ENCODE results near the gene ORMDL2.

Gene ORMDL2

GRCh38 chr12:55845361-55845760 lies 27.5 kb downstream of the ORMDL2 start:
- DNase-seq (ENCODE audit: extremely low spot score), result no peak
- CTCF ChIA-PET, result no interaction called here
- POLR2A ChIA-PET, result no interaction called here

DNA sequence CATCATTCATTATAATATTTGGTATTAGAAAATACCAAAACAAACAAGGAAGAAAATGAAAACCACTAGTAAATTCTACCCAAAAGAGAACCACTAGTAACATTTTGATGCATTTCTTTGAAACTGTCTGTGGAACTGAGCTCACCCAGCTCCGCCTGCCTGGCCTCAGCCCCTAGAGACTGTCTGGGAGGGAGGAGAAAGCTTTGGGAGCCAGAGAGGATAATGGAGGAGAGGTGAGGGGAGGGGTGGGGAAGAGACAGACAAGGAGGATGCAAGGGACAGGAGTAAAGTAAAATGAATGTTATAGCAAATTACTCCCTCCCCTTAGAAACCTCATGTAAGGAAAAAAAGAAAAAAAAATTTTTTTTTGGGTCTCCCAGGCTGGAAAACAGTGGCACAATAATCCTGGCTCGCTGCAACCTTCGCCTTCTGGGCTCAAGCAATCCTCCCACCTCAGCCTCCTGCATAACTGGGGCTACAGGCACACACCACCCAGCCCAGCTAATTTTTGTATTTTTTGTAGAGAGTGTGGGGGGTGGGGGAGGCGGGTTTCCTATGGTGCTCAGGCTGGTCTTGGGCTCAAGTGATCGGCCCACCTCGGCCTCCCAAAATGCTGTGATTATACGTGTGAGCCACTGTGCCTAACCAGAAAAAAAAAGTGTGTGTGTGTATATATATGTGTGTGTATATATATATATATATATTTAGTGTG lies 28.1 kb downstream of the ORMDL2 start:
- no peak for DNase-seq (ENCODE audit: extremely low spot score)
- CTCF ChIA-PET, result interaction anchor here (2.3 kb wide), 1 partner anchor 14 kb away, joined by 6 read pairs; no protein-coding TSS in a partner anchor
- POLR2A ChIA-PET, result no interaction called here
- TF ChIP-seq CTCF (IDR thresholded peaks at IDR 0.05; ENCODE audit: control extremely low read depth, extremely low read depth, low read depth, missing control alignments), result no peak

More at GRCh38 chr12:55845361-55845760, 27.5 kb downstream of the ORMDL2 start:
- no peak for TF ChIP-seq CTCF (IDR thresholded peaks at IDR 0.05; ENCODE audit: control extremely low read depth, extremely low read depth, low read depth, missing control alignments)

DNA sequence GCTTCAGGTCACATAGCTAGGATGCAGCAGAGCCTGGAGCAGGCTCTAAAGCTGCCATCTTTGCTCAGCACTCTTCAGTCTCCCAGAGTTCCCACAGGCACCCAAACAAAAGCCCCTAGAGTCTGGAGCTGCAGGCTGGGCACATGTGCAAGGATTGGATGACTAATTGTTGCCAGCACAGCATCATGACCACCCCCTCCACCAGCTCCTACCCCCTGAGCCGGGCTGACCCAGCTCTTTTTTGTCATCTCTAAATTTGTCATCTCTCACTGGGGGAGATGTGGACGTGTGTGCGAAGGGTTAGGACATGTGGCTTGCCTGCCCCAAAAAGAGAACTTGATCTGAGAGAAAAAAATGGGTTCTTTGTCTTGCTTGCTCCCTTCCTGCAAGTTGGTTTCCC lies 29.2 kb downstream of the ORMDL2 start:
- DNase-seq (ENCODE audit: extremely low spot score), result no peak
- no peak for TF ChIP-seq CTCF (IDR thresholded peaks at IDR 0.05; ENCODE audit: control extremely low read depth, extremely low read depth, low read depth, missing control alignments)
- POLR2A ChIA-PET, result no interaction called here
- CTCF ChIA-PET, result interaction anchor here (0.7 to 2.3 kb wide), 6 partner anchors 10 to 109 kb away, joined by 3 to 8 read pairs (median 4); no protein-coding TSS in a partner anchor

- no peak for TF ChIP-seq CTCF (IDR thresholded peaks at IDR 0.05; ENCODE audit: control extremely low read depth, extremely low read depth, low read depth, missing control alignments)
- CTCF ChIA-PET, result interaction anchor here (0.9 to 2.3 kb wide), 5 partner anchors 11 to 109 kb away, joined by 3 to 8 read pairs (median 4); no protein-coding TSS in a partner anchor
- POLR2A ChIA-PET, result interaction anchor here (0.5 kb wide), 1 partner anchor 159 kb away, joined by 6 read pairs; no protein-coding TSS in a partner anchor
- DNase-seq (ENCODE audit: extremely low spot score), result no peak
Observed at GRCh38 chr12:55847603-55848291, 29.9 kb downstream of the ORMDL2 start.

GRCh38 chr12:55849616-55850343 lies 31.9 kb downstream of the ORMDL2 start:
- ChIA-PET CTCF (interaction anchor here (1.1 to 1.2 kb wide), 2 partner anchors 10 to 90 kb away, joined by 3 read pairs; no protein-coding TSS in a partner anchor), POLR2A (interaction anchor here (0.6 kb wide), 1 partner anchor 196 kb away, joined by 6 read pairs; no protein-coding TSS in a partner anchor)
- no peak for TF ChIP-seq CTCF (IDR thresholded peaks at IDR 0.05; ENCODE audit: control extremely low read depth, extremely low read depth, low read depth, missing control alignments)
- no peak for DNase-seq (ENCODE audit: extremely low spot score)

DNA sequence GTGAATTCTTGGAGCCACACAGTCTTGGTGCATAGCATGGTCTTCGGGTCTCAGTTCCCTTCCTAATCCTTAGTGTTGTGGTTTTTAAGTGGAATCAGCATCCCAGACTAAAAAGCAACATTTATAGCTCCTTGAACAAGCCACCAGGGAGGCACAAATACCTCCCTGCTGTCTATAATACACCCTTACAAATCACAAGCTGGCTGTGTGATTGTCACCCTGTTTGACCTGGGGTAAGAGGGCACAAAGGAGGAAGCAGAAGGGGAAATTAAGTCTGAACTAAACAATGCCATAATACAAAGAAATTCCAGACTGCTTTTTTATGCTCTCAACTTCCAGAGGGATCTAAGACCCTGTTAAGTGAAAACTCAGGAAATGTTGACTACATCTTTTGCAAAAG lies 32.6 kb downstream of the ORMDL2 start:
- no peak for TF ChIP-seq CTCF (IDR thresholded peaks at IDR 0.05; ENCODE audit: control extremely low read depth, extremely low read depth, low read depth, missing control alignments)
- ChIA-PET CTCF (interaction anchor here (1.1 kb wide), 1 partner anchor 90 kb away, joined by 3 read pairs; no protein-coding TSS in a partner anchor), POLR2A (no interaction called here)
- no peak for DNase-seq (ENCODE audit: extremely low spot score)
